Activated naive CD4-positive, alpha-beta T cell treated with anti-CD3 and anti-CD28 coated beads for 36 hours (primary cell): ENCODE results near the gene TRRAP. TPM values are rescaled to one million over a fixed set of nuclear protein-coding genes. Genes with fewer than 3 reads are reported as not detected.

Source experiments
- CTCF ChIA-PET: fragments of 350-600 bp; sonication (Branson Sonifier 250); formaldehyde crosslinking; loops from one replicate; lab custom pipeline; 2021; ENCODE audit warnings: antibody characterized with exemption; lab: Charles Lee
- DNase-seq: peaks from one replicate; pipeline ENCODE4 v3.0.0-alpha.2; 2020
- H3K27ac Mint-ChIP-seq: one replicate; pipeline ENCODE4 v1.8.0; 2021; ENCODE audit warnings: mild to moderate bottlenecking, mixed read lengths
- H3K27me3 Mint-ChIP-seq: one replicate; pipeline ENCODE4 v1.8.0; 2021; ENCODE audit warnings: low read depth, mixed read lengths
- H3K36me3 Mint-ChIP-seq: one replicate; pipeline ENCODE4 v1.8.0; 2021; ENCODE audit warnings: low read depth, mixed read lengths
- H3K4me1 Mint-ChIP-seq: one replicate; pipeline ENCODE4 v1.8.0; 2021; ENCODE audit warnings: low read depth, mixed read lengths
- H3K4me3 Mint-ChIP-seq: one replicate; pipeline ENCODE4 v1.8.0; 2021; ENCODE audit warnings: mild to moderate bottlenecking, moderate library complexity, mixed read lengths
- H3K9me3 Mint-ChIP-seq: one replicate; pipeline ENCODE4 v1.8.0; 2021; ENCODE audit warnings: mixed read lengths
- intact Hi-C: fragments of 100-400 bp; cut with micrococcal nuclease; formaldehyde crosslinking; loops from one replicate; pipeline ENCODE4 v1.15.1; 2023
- total RNA-seq, 2 experiments: library from RNA; stranded (reverse); gene quantifications; one replicate each; pipeline ENCODE4 v1.2.3, GENCODE V29; 2021

The TRRAP gene
- total RNA-seq, 2 experiments from 2014 or later, result 33.5 to 37.4 TPM

- Mint-ChIP-seq H3K4me3 (no peak overlapping the region), H3K36me3 (peaks cover 48% of the 10 kb centered on the region), H3K4me1 (no peaks in the 10 kb centered on the region), H3K9me3 (no peaks in the 10 kb centered on the region), H3K27me3 (no peaks in the 10 kb centered on the region), H3K27ac (no peak overlapping the region)
- DNase-seq, result no peak
- intact Hi-C loops, result no loop called here
- CTCF ChIA-PET, result no interaction called here
These were observed 80.6 kb downstream of the TRRAP start for GRCh38 chr7:98958968-98959367.

GRCh38 chr7:98963305-98963704 is 85.0 kb downstream of the TRRAP start:
- H3K27ac Mint-ChIP-seq, result no peak overlapping the region
- no peaks in the 10 kb centered on the region for H3K27me3 Mint-ChIP-seq
- no peak for DNase-seq
- no peaks in the 10 kb centered on the region for H3K9me3 Mint-ChIP-seq
- no peaks in the 10 kb centered on the region for H3K4me1 Mint-ChIP-seq
- intact Hi-C loops, result no loop called here
- CTCF ChIA-PET, result no interaction called here
- H3K4me3 Mint-ChIP-seq, result no peak overlapping the region
- H3K36me3 Mint-ChIP-seq, result peaks cover 40% of the 10 kb centered on the region

- Mint-ChIP-seq H3K27me3 (no peaks in the 10 kb centered on the region), H3K4me1 (no peaks in the 10 kb centered on the region), H3K9me3 (no peaks in the 10 kb centered on the region), H3K27ac (no peak overlapping the region), H3K36me3 (peaks cover 48% of the 10 kb centered on the region), H3K4me3 (no peak overlapping the region)
- CTCF ChIA-PET, result no interaction called here
- intact Hi-C loops, result no loop called here
- no peak for DNase-seq
These were observed 86.3 kb downstream of the TRRAP start for GRCh38 chr7:98964596-98964995.

GRCh38 chr7:98968621-98969020 is 90.3 kb downstream of the TRRAP start:
- no peaks in the 10 kb centered on the region for H3K9me3 Mint-ChIP-seq
- no peaks in the 10 kb centered on the region for H3K27me3 Mint-ChIP-seq
- no peak for DNase-seq
- no peak overlapping the region for H3K4me3 Mint-ChIP-seq
- H3K4me1 Mint-ChIP-seq, result no peaks in the 10 kb centered on the region
- no peak overlapping the region for H3K27ac Mint-ChIP-seq
- CTCF ChIA-PET, result no interaction called here
- intact Hi-C loops, result no loop called here
- peaks cover 40% of the 10 kb centered on the region for H3K36me3 Mint-ChIP-seq

- no peak for DNase-seq
- H3K4me3 Mint-ChIP-seq, result no peak overlapping the region
- no peaks in the 10 kb centered on the region for H3K4me1 Mint-ChIP-seq
- peaks cover 44% of the 10 kb centered on the region for H3K36me3 Mint-ChIP-seq
- intact Hi-C loops, result no loop called here
- no peaks in the 10 kb centered on the region for H3K27me3 Mint-ChIP-seq
- H3K27ac Mint-ChIP-seq, result no peak overlapping the region
- CTCF ChIA-PET, result no interaction called here
- H3K9me3 Mint-ChIP-seq, result no peaks in the 10 kb centered on the region
These were observed 91.1 kb downstream of the TRRAP start for GRCh38 chr7:98969386-98969785.

GRCh38 chr7:98970016-98970615 is 91.8 kb downstream of the TRRAP start:
- Mint-ChIP-seq H3K4me1 (no peaks in the 10 kb centered on the region), H3K9me3 (no peaks in the 10 kb centered on the region), H3K27ac (no peak overlapping the region), H3K36me3 (peaks cover 43% of the 10 kb centered on the region), H3K27me3 (no peaks in the 10 kb centered on the region), H3K4me3 (no peak overlapping the region)
- no peak for DNase-seq
- intact Hi-C loops, result no loop called here
- CTCF ChIA-PET, result no interaction called here

- no peak overlapping the region for H3K27ac Mint-ChIP-seq
- CTCF ChIA-PET, result no interaction called here
- no peaks in the 10 kb centered on the region for H3K4me1 Mint-ChIP-seq
- H3K36me3 Mint-ChIP-seq, result peaks cover 42% of the 10 kb centered on the region
- H3K27me3 Mint-ChIP-seq, result no peaks in the 10 kb centered on the region
- H3K9me3 Mint-ChIP-seq, result no peaks in the 10 kb centered on the region
- H3K4me3 Mint-ChIP-seq, result no peak overlapping the region
- intact Hi-C loops, result no loop called here
- no peak for DNase-seq
These were observed 92.5 kb downstream of the TRRAP start for GRCh38 chr7:98970805-98971204.

GRCh38 chr7:98974205-98974604 is 95.9 kb downstream of the TRRAP start:
- no peak for DNase-seq
- Mint-ChIP-seq H3K4me3 (no peak overlapping the region), H3K4me1 (no peaks in the 10 kb centered on the region), H3K27me3 (no peaks in the 10 kb centered on the region), H3K9me3 (no peaks in the 10 kb centered on the region), H3K36me3 (peaks cover 36% of the 10 kb centered on the region), H3K27ac (no peak overlapping the region)
- CTCF ChIA-PET, result no interaction called here
- intact Hi-C loops, result no loop called here

GRCh38 chr7:98974906-98975816 is 96.8 kb downstream of the TRRAP start:
- DNase-seq, result no peak
- Mint-ChIP-seq H3K9me3 (no peaks in the 10 kb centered on the region), H3K4me1 (no peaks in the 10 kb centered on the region), H3K27ac (no peak overlapping the region), H3K4me3 (no peak overlapping the region), H3K27me3 (no peaks in the 10 kb centered on the region), H3K36me3 (peaks cover 36% of the 10 kb centered on the region)
- intact Hi-C loops, result no loop called here
- CTCF ChIA-PET, result no interaction called here

GRCh38 chr7:98976396-98977185 is 98.3 kb downstream of the TRRAP start:
- CTCF ChIA-PET, result no interaction called here
- peaks cover 42% of the 10 kb centered on the region for H3K36me3 Mint-ChIP-seq
- no peak overlapping the region for H3K27ac Mint-ChIP-seq
- no peaks in the 10 kb centered on the region for H3K9me3 Mint-ChIP-seq
- no peak for DNase-seq
- H3K4me1 Mint-ChIP-seq, result no peaks in the 10 kb centered on the region
- intact Hi-C loops, result no loop called here
- H3K4me3 Mint-ChIP-seq, result no peak overlapping the region
- H3K27me3 Mint-ChIP-seq, result no peaks in the 10 kb centered on the region

GRCh38 chr7:98978672-98979071 is 100.3 kb downstream of the TRRAP start:
- intact Hi-C loops, result no loop called here
- CTCF ChIA-PET, result no interaction called here
- Mint-ChIP-seq H3K4me3 (no peak overlapping the region), H3K9me3 (no peaks in the 10 kb centered on the region), H3K27ac (no peak overlapping the region), H3K4me1 (no peaks in the 10 kb centered on the region), H3K36me3 (peaks cover 53% of the 10 kb centered on the region), H3K27me3 (no peaks in the 10 kb centered on the region)
- no peak for DNase-seq

GRCh38 chr7:98981701-98982100 is 103.4 kb downstream of the TRRAP start:
- Mint-ChIP-seq H3K4me1 (no peaks in the 10 kb centered on the region), H3K9me3 (peaks cover 5% of the 10 kb centered on the region), H3K27me3 (no peaks in the 10 kb centered on the region), H3K36me3 (peaks cover 70% of the 10 kb centered on the region), H3K4me3 (no peak overlapping the region), H3K27ac (no peak overlapping the region)
- intact Hi-C loops, result no loop called here
- CTCF ChIA-PET, result interaction anchor here (1.2 kb wide), 1 partner anchor 22 kb away, joined by 3 read pairs; no protein-coding TSS in a partner anchor
- DNase-seq, result no peak
